ENCODE results near the gene PROX1. TPM values are rescaled to one million over a fixed set of nuclear protein-coding genes. Genes with fewer than 3 reads are reported as not detected.

Gene PROX1
- total and polyA plus RNA-seq, 4 donors, result 4.3 to 14.8 (median 10.7) TPM

DNA sequence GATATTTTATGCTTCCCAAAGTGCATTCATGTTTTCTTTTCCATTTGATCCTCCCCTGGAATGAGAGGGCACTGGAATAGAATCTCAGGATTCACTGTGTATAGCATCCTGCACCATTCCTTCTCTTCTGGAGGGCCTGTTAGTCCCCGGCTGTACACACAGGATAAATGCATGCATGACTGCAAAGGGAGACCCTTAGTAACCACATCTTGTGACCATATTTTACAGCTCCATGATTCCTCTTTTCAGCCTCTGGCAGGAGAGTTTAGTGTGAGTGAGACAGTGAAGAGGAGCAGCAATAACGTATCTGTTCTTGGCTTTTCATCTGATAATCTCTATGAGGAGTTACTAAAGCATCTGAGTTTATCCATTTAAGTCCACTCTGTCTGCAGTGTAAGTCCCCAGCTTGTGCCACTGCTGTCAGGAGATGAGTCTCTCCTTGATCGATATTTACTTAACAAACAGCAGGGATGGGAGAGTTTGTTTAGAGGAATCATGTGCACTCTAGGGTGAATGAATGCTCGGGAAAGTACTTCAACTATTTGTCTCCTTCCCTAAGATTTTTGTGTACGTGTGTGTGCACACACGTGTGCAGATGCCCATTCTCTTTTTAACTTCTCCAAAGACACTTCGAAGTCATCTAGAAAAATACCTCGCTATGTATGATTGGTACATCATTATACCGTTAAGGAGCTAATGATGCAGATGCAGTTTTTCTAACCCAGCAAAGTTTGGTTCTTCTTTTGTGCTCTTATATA, 41.1 kb downstream of the PROX1 start:
- no CpG with 5 or more reads among the region's 9 CpGs for WGBS (ENCODE audit: insufficient coverage)
- Histone ChIP-seq H3K27me3 (ENCODE audit: control insufficient read depth, insufficient read depth, low read length) (no peaks in the 10 kb centered on the region), H3K4me1 (ENCODE audit: control insufficient read depth, insufficient read depth, low read length) (peaks cover 8% of the 10 kb centered on the region), H3K4me3 (ENCODE audit: low read depth, low read length) (no peak overlapping the region), H3K36me3 (ENCODE audit: control insufficient read depth, insufficient read depth, low read length) (no peaks in the 10 kb centered on the region), H3K27ac (ENCODE audit: low read depth, low read length) (no peak overlapping the region), H3K9me3 (ENCODE audit: control insufficient read depth, insufficient read depth, low read length) (no peaks in the 10 kb centered on the region)
- DNase-seq (ENCODE audit: low read depth in 4 of 6, low spot score in 6 of 6), result peak in 1 of 6 donors; percentile 53

DNA sequence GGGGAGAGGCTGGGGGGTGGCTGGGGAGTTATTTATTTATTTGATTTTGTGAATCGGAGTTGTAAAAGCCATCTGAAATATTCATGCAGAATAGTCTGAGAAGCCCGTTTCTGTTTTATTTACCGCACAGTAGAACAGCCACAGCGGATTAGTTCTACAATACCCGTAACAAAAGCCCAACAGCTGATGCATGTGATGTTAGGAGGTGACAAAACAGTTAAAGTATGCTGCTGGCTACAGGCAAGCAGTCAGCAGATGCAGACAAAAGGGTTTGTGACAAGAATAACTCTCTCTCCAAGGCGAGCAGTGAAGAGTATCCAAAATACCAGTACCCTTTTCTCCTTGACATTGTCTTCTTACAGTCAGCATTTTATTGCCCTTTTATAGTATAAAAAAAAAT, 42.0 kb downstream of the PROX1 start:
- Histone ChIP-seq H3K4me3 (ENCODE audit: low read depth, low read length) (no peak overlapping the region), H3K36me3 (ENCODE audit: control insufficient read depth, insufficient read depth, low read length) (no peaks in the 10 kb centered on the region), H3K4me1 (ENCODE audit: control insufficient read depth, insufficient read depth, low read length) (peaks cover 8% of the 10 kb centered on the region), H3K27ac (ENCODE audit: low read depth, low read length) (no peak overlapping the region), H3K9me3 (ENCODE audit: control insufficient read depth, insufficient read depth, low read length) (no peaks in the 10 kb centered on the region), H3K27me3 (ENCODE audit: control insufficient read depth, insufficient read depth, low read length) (no peaks in the 10 kb centered on the region)
- 20% methylated on average over 1 of the region's 6 CpGs for WGBS (ENCODE audit: insufficient coverage)
- peak in 2 of 6 donors; percentile 41 to 80 for DNase-seq (ENCODE audit: low read depth in 4 of 6, low spot score in 6 of 6)

DNA sequence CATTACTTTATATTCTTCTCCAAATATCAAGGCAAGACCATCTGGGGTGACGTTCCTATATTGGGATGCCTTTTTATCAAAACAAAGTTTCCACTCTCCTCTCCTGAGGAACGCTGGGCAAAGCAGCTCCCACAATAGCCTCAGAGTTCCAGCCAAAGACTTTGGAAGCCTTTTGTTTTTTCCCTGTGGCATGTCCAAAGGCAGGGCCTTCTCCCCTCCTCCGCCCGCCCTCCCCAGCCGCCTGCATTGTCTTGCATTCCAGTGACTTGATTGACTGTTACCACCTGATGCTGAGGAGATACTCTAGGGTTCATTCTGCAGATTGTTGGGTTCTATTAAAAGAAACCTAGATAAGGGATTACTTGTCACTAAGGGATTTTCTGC, 43.5 kb downstream of the PROX1 start:
- Histone ChIP-seq H3K36me3 (ENCODE audit: control insufficient read depth, insufficient read depth, low read length) (no peaks in the 10 kb centered on the region), H3K4me1 (ENCODE audit: control insufficient read depth, insufficient read depth, low read length) (peaks cover 8% of the 10 kb centered on the region), H3K27me3 (ENCODE audit: control insufficient read depth, insufficient read depth, low read length) (no peaks in the 10 kb centered on the region), H3K27ac (ENCODE audit: low read depth, low read length) (no peak overlapping the region), H3K4me3 (ENCODE audit: low read depth, low read length) (no peak overlapping the region), H3K9me3 (ENCODE audit: control insufficient read depth, insufficient read depth, low read length) (no peaks in the 10 kb centered on the region)
- no peak for DNase-seq (ENCODE audit: low read depth in 4 of 6, low spot score in 6 of 6)
- 35% methylated on average over 2 of the region's 5 CpGs for WGBS (ENCODE audit: insufficient coverage)

DNA sequence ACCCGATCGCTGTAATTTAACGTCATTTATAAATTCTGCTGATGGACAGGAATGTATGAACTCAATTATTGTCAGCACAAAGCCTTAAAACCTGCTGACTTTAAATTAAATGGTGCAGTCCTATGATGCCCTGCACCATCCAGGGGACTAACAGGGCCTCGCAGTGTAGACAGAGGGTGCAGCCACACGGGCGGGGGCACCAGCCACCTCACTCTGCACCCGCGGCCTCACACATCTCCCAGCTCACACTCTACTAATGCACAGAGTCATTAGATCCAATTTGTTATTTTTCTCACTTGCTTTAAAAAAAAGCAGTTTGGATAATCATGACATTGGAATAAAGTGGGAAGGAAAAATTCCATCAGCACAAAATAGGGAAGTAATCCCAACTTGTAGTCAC, 49.7 kb downstream of the PROX1 start:
- H3K4me3 ChIP-seq (ENCODE audit: low read depth, low read length), result no peak overlapping the region
- WGBS (ENCODE audit: insufficient coverage), result 96% methylated on average over 4 of the region's 8 CpGs
- H3K9me3 ChIP-seq (ENCODE audit: control insufficient read depth, insufficient read depth, low read length), result no peaks in the 10 kb centered on the region
- DNase-seq (ENCODE audit: low read depth in 4 of 6, low spot score in 6 of 6), result no peak
- H3K36me3 ChIP-seq (ENCODE audit: control insufficient read depth, insufficient read depth, low read length), result peaks cover 2% of the 10 kb centered on the region
- no peak overlapping the region for H3K27ac ChIP-seq (ENCODE audit: low read depth, low read length)
- H3K27me3 ChIP-seq (ENCODE audit: control insufficient read depth, insufficient read depth, low read length), result no peaks in the 10 kb centered on the region
- no peaks in the 10 kb centered on the region for H3K4me1 ChIP-seq (ENCODE audit: control insufficient read depth, insufficient read depth, low read length)

DNA sequence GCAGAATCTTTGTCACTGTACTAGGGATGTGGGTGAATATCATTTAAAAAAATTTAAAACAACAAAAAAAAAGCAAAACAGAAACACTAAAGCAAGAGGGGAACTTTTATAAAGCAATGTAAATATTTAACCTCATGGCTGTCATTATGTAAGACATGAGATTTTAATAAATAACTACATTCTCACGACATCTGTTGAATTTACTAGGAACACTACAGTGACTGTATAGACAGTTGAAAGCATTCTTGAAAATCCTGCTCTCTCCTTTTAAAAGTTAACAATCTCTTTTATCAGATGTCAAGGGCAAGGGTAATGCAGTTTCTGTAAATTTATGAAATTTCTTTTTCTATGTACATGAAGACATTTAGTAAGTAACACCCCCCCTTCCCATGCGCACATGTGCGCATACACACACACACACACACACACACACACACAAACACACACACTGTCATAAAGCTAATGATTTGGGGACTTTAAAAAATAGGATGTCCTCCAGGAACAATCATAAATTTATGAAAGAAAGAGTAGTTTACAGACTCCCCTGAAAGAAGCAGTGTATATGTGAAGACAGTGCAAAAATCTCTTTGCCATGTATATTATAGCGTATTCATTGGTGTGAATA, 51.7 kb downstream of the PROX1 start:
- peaks cover 2% of the 10 kb centered on the region for H3K36me3 ChIP-seq (ENCODE audit: control insufficient read depth, insufficient read depth, low read length)
- no peaks in the 10 kb centered on the region for H3K9me3 ChIP-seq (ENCODE audit: control insufficient read depth, insufficient read depth, low read length)
- no CpG with 5 or more reads among the region's 4 CpGs for WGBS (ENCODE audit: insufficient coverage)
- no peaks in the 10 kb centered on the region for H3K27me3 ChIP-seq (ENCODE audit: control insufficient read depth, insufficient read depth, low read length)
- H3K4me3 ChIP-seq (ENCODE audit: low read depth, low read length), result no peak overlapping the region
- H3K27ac ChIP-seq (ENCODE audit: low read depth, low read length), result no peak overlapping the region
- H3K4me1 ChIP-seq (ENCODE audit: control insufficient read depth, insufficient read depth, low read length), result no peaks in the 10 kb centered on the region
- DNase-seq (ENCODE audit: low read depth in 4 of 6, low spot score in 6 of 6), result no peak

DNA sequence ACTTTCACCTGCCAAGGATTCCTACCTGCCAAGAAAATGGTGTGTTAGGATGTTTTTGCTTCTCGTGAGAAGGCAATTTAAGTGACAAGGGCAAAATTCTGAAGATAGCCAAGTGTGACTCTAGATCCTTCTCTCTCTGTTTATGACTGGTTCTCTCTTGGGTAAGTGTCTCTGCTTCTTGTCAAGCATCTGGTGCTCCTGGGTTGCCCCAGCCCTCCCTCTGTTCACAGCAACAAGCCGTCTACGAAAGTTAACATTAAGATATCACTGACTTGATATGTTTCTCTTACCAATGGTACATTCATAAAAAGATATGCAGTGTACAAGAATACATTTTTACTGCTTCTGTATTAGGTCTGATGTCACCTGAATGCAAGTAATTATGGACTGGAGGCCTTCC, 55.4 kb downstream of the PROX1 start:
- H3K4me1 ChIP-seq (ENCODE audit: control insufficient read depth, insufficient read depth, low read length), result no peaks in the 10 kb centered on the region
- no peak overlapping the region for H3K4me3 ChIP-seq (ENCODE audit: low read depth, low read length)
- no peak overlapping the region for H3K27ac ChIP-seq (ENCODE audit: low read depth, low read length)
- DNase-seq (ENCODE audit: low read depth in 4 of 6, low spot score in 6 of 6), result no peak
- WGBS (ENCODE audit: insufficient coverage), result 90% methylated on average over 1 of the region's 3 CpGs
- H3K36me3 ChIP-seq (ENCODE audit: control insufficient read depth, insufficient read depth, low read length), result no peaks in the 10 kb centered on the region
- H3K9me3 ChIP-seq (ENCODE audit: control insufficient read depth, insufficient read depth, low read length), result no peaks in the 10 kb centered on the region
- H3K27me3 ChIP-seq (ENCODE audit: control insufficient read depth, insufficient read depth, low read length), result no peaks in the 10 kb centered on the region

DNA sequence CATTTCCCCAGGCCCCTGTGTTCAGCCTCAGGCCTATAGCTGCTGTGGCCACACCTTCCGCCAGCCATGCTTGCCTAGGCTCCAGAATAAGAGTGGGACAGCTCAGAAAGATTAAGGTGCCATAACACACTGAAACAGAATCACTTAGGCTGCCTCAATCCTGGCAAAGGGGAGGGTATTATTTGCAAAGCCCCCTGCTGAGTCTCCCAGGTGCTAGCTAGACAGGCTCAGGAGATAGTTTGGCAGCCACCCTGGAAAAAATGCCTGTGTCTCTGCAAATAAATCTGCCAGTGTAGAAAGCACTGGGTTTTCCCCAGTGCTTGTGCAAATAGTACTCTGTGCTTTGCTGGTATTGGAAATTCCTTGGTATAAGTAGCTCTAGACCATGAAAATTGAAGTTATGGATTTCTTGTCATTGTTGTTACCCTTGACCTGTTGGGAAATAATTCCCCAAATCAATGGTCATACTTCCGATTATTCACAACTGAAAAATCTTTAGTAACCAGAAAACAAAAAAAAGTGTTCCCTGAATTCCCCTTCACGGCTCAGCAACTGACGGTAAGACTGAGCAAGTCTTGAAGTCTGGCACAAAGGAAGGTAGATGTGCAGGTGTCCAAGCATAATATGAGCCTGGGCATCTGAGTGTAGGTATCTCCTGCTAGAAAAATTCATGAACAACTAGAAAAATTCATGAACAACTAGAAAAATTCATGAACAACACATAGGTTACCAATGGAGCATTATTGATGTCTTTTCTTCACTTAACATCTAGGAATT, 56.9 kb downstream of the PROX1 start:
- Histone ChIP-seq H3K36me3 (ENCODE audit: control insufficient read depth, insufficient read depth, low read length) (no peaks in the 10 kb centered on the region), H3K4me3 (ENCODE audit: low read depth, low read length) (no peak overlapping the region), H3K27me3 (ENCODE audit: control insufficient read depth, insufficient read depth, low read length) (no peaks in the 10 kb centered on the region), H3K27ac (ENCODE audit: low read depth, low read length) (no peak overlapping the region), H3K9me3 (ENCODE audit: control insufficient read depth, insufficient read depth, low read length) (no peaks in the 10 kb centered on the region), H3K4me1 (ENCODE audit: control insufficient read depth, insufficient read depth, low read length) (no peaks in the 10 kb centered on the region)
- 100% methylated on average over 2 of the region's 4 CpGs for WGBS (ENCODE audit: insufficient coverage)
- DNase-seq (ENCODE audit: low read depth in 4 of 6, low spot score in 6 of 6), result no peak

DNA sequence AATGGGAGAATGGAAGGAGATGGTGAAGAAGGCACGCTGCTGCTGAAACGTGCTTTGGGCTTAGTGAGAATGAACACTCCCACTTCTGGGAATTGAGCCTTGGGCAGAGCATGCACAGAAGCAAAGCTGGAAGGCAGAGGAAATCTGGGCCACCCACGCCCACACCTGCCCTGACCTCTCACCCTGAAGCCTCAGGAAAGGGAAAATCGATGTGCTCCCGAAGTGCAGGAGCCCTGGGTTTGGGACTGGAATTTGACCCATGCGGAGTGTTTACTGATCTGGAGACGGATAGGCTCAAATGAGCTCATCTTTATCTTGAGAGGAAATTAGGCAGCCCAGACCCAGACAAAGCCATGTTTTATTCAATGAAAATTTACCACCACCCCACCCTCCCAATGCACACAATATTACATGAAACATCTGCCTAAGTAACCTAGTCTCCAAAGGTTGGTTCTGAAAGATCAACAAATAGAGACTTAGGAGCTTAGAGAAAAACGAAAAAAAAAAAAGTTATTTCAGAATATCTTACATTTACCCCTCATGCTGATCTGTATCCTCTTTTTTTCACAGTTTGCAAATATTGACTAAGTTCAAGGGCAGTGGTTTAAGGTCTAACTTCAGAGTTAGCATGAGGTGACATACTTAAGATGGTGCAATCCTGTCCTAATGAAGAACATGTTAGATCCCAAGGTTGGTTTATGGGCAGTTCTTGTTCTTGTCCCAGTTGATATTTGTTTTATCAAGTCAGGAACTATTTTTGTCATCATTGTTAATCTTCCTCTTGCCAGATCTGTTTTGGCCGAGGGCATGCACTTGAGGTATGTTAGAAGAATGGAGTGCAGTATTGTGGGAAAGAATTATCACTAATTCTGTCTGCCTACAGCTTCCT, 63.0 kb downstream of the PROX1 start:
- no peak overlapping the region for H3K27ac ChIP-seq (ENCODE audit: low read depth, low read length)
- no peak for DNase-seq (ENCODE audit: low read depth in 4 of 6, low spot score in 6 of 6)
- H3K4me1 ChIP-seq (ENCODE audit: control insufficient read depth, insufficient read depth, low read length), result no peaks in the 10 kb centered on the region
- 88% methylated on average over 5 of the region's 9 CpGs for WGBS (ENCODE audit: insufficient coverage)
- no peaks in the 10 kb centered on the region for H3K36me3 ChIP-seq (ENCODE audit: control insufficient read depth, insufficient read depth, low read length)
- H3K27me3 ChIP-seq (ENCODE audit: control insufficient read depth, insufficient read depth, low read length), result no peaks in the 10 kb centered on the region
- no peaks in the 10 kb centered on the region for H3K9me3 ChIP-seq (ENCODE audit: control insufficient read depth, insufficient read depth, low read length)
- no peak overlapping the region for H3K4me3 ChIP-seq (ENCODE audit: low read depth, low read length)

DNA sequence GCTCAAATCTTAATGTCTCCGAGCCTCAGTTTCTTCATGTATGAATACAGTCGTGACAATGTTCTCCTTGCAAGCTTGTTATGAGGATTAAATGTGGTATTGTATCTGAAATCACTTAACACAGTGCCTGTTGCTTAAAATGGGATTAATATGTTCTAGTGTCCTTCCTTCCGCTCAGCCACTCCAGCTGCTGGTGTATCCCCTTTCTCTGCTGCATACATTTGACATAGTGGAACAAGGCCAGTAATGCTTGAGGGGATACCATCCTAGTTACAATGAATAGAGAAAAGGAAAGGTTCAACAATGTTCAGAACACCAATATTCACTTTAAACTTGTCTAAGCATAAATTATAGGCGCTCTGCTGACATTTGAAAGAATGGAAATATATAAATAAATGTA, 64.0 kb downstream of the PROX1 start:
- Histone ChIP-seq H3K4me1 (ENCODE audit: control insufficient read depth, insufficient read depth, low read length) (no peaks in the 10 kb centered on the region), H3K4me3 (ENCODE audit: low read depth, low read length) (no peak overlapping the region), H3K27me3 (ENCODE audit: control insufficient read depth, insufficient read depth, low read length) (no peaks in the 10 kb centered on the region), H3K9me3 (ENCODE audit: control insufficient read depth, insufficient read depth, low read length) (no peaks in the 10 kb centered on the region), H3K36me3 (ENCODE audit: control insufficient read depth, insufficient read depth, low read length) (no peaks in the 10 kb centered on the region), H3K27ac (ENCODE audit: low read depth, low read length) (no peak overlapping the region)
- 100% methylated on average over 2 of the region's 4 CpGs for WGBS (ENCODE audit: insufficient coverage)
- no peak for DNase-seq (ENCODE audit: low read depth in 4 of 6, low spot score in 6 of 6)

Measured in spinal cord (tissue), 10 donors.